ENCODE measurements around the gene METAP1.
"Not testable (repeated sequence)": the region's sequence is repeated elsewhere in the genome, so short reads cannot be mapped to it uniquely, and the experiment has no call there.

- TF ChIP-seq POLR2AphosphoS5, POLR2A (IDR thresholded peaks at IDR 0.05): not testable (repeated sequence)
- TF ChIP-seq, protein P1, sequence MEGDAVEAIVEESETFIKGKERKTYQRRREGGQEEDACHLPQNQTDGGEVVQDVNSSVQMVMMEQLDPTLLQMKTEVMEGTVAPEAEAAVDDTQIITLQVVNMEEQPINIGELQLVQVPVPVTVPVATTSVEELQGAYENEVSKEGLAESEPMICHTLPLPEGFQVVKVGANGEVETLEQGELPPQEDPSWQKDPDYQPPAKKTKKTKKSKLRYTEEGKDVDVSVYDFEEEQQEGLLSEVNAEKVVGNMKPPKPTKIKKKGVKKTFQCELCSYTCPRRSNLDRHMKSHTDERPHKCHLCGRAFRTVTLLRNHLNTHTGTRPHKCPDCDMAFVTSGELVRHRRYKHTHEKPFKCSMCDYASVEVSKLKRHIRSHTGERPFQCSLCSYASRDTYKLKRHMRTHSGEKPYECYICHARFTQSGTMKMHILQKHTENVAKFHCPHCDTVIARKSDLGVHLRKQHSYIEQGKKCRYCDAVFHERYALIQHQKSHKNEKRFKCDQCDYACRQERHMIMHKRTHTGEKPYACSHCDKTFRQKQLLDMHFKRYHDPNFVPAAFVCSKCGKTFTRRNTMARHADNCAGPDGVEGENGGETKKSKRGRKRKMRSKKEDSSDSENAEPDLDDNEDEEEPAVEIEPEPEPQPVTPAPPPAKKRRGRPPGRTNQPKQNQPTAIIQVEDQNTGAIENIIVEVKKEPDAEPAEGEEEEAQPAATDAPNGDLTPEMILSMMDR (IDR thresholded peaks at IDR 0.05 in 8 of 11, conservative IDR thresholded peaks at IDR 0.05 in 3 of 11), result not testable (repeated sequence)
These were observed 2.7 kb upstream of the METAP1 start for GRCh38 chr4:98992835-98993234.

All from spleen (tissue), 7 donors.